ENCODE results near the gene MRPL12.

MRPL12 gene

DNA sequence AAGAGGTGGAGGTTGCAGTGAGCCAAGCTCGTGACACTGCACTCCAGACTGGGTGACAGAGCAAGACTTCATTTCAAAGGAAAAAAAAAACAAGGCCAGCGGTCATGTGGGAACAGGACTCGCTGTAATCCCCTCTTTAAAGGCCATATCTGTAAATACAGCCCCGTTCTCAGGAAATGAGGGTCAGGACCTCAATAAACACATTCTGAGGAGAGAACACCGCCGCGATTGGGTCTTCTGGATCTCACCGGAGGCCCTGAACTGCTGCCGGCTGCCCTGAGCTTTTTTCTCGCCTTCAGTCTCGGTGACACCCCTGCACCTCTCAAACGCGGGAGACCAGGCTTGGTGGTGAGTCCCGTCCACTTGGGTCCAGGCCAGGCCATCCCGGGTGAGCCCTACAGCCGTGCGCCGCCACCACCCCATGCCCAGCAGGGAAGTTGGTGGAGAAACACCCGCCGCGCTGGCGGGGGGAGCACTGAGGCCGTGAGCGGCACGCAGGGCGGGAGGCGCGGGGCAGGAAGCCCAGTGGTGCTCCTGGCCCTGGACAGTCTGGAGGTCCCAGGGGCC, 37.3 kb downstream of the MRPL12 start:
- no peak for DNase-seq (ENCODE audit: low read depth)

DNA sequence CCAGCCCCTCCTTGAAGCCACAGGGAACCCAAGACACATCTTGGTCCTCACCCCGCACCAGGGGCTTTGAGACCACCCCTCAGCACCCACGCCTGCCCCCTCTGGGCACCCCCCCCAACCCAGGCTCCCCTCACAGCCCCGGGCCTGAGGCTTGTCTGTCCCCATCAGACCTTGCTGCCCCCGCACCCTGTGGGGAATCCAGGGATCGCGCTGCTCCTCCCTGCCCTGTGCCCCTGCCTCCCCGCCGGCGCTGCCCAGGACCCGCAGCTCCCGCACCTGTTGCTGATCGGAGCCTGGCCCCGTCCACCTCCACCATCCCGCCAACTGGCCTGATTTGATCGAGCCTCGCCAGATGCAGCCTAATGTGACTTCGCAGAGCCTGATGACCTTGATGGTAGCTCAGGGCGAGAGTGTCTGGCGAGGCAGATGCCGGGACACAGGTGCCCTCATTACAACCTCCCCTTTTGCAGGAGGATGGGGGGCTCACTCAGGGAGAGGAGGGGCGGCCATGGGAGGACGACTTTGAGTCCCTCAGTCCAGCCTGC, 38.0 kb downstream of the MRPL12 start:
- DNase-seq (ENCODE audit: low read depth), result no peak

DNA sequence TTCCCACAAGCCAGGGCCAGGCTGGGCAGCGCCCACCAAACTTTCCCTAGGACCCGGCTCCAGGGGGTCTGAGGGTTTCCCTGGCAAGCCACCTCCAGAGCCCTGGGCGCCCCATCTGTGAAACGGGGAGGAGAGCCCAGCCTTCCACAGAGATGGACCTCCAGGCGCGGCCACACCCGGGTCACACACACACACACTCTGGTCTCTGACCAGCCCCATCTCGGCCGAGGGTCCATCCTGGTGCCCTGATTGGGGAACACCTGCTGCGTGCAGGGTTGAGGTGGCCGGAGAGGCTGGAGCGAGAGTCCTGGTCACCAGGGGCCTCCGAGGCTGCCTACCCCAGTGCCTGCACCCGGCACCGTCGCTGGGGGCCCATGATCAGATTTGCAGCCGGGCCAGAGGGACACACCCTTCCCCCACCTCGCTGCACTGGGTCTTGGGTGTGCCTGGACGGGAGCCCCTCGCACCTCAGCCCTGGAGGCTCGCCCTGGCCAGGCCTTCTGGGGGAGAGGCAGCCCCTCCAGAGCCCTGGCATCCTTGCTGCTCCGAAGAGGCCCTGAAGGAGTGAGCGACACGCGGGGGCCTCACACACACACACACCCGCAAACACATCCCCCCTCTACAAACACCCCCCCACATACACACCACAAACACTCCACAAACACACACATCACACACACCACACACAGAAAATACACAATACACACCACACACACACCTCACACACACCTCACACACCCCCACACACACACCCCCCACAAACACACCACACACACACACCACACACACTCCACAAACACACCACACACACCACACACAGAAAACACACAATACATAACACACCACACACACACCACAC, 38.7 kb downstream of the MRPL12 start:
- no peak for DNase-seq (ENCODE audit: low read depth)

Measured in activated T-cell treated with anti-CD3 and anti-CD28 coated beads for 1 hour (primary cell).